Measurements from ENCODE around the gene SAE1. TPM values are rescaled to one million over a fixed set of nuclear protein-coding genes. Genes with fewer than 3 reads are reported as not detected.
"Not testable (repeated sequence)": the region's sequence is repeated elsewhere in the genome, so short reads cannot be mapped to it uniquely, and the experiment has no call there.

Gene SAE1
- total RNA-seq, 3 donors from 2014 or later = 44.6 to 61.4 (median 55.7) TPM

DNA sequence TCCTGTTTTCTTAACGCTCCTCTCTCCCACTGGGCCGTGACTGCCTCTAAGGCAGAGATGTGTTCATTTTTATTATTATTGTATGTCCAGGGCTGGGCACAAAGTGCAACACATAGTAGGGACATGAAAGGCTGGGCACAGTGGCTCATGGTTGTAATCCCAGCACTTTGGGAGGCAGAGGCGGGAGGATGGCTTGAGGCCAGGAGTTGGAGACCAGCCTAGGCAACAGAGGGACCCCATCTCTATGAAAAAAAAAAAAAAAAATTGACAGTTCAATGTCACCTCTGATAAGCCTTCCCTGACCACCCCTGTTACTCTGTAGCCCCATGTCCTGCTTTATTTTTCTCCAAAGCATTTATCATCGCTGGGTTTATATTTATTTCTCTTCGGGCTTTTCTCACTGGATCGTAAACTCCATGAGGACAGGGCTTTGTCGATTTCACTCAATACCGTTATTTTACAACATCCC is 481 bp upstream of the SAE1 start:
- H3K4me1 ChIP-seq = peaks cover 0 to 3% of the 10 kb centered on the region in 2 donors
- H3K9me3 ChIP-seq = no peaks in the 10 kb centered on the region
- no peak for DNase-seq (ENCODE audit: low spot score in 2 of 2)
- intact Hi-C loops (cut with DNase I; ENCODE audit: low total_unique reads) = no loop called here
- TF ChIP-seq POLR2AphosphoS5 (IDR thresholded peaks at IDR 0.05) (no peak), POLR2A (IDR thresholded peaks at IDR 0.05) (no peak)
- TF ChIP-seq, protein P1, sequence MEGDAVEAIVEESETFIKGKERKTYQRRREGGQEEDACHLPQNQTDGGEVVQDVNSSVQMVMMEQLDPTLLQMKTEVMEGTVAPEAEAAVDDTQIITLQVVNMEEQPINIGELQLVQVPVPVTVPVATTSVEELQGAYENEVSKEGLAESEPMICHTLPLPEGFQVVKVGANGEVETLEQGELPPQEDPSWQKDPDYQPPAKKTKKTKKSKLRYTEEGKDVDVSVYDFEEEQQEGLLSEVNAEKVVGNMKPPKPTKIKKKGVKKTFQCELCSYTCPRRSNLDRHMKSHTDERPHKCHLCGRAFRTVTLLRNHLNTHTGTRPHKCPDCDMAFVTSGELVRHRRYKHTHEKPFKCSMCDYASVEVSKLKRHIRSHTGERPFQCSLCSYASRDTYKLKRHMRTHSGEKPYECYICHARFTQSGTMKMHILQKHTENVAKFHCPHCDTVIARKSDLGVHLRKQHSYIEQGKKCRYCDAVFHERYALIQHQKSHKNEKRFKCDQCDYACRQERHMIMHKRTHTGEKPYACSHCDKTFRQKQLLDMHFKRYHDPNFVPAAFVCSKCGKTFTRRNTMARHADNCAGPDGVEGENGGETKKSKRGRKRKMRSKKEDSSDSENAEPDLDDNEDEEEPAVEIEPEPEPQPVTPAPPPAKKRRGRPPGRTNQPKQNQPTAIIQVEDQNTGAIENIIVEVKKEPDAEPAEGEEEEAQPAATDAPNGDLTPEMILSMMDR (IDR thresholded peaks at IDR 0.05) = no peak
- peak overlapping the region; percentile 87 to 90 for H3K27ac ChIP-seq
- no peaks in the 10 kb centered on the region for H3K36me3 ChIP-seq
- H3K4me3 ChIP-seq = peak overlapping the region in 2 of 3 donors; percentile 78 to 85
- H3K27me3 ChIP-seq = no peaks in the 10 kb centered on the region

DNA sequence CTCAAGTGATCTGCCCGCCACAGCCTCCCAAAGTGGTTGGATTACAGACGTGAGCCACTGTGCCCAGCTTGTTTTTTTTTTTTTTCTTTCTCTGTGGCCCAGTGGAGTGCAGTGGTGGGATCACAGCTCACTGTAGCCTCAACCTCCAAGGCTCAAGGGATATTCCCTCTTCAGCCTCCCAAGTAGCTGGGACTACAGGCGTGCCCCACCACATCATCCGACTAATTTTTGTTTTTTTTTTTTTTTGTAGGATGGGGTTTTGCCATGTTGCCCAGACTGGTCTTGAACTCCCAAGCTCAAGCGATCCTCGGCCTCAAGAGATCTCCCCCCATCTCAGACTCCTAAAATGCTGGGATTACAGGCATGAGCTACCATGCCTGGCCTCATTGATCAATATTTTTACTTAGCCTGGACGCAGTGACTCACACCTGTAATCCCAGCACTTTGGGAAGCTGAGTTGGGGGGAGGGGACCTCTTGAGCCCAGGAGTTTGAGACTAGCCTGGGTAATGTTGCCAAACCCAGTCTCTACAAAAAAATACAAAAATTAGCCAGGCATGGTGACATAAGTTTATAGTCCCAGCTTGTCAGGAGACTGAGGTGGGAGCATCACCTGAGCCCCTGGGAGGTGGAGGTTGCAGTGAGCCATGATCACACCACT is 1.7 kb downstream of the SAE1 start:
- Histone ChIP-seq H3K4me1 (peaks cover 0 to 3% of the 10 kb centered on the region in 2 donors), H3K27me3 (no peaks in the 10 kb centered on the region), H3K36me3 (no peaks in the 10 kb centered on the region), H3K27ac (no peak overlapping the region), H3K9me3 (no peaks in the 10 kb centered on the region), H3K4me3 (peak overlapping the region in 1 of 3 donors; percentile 78)
- no peak for DNase-seq (ENCODE audit: low spot score in 2 of 2)
- TF ChIP-seq, protein P1 (IDR thresholded peaks at IDR 0.05) = no peak
- TF ChIP-seq POLR2AphosphoS5 (IDR thresholded peaks at IDR 0.05) = no peak
- TF ChIP-seq POLR2A (IDR thresholded peaks at IDR 0.05) = no peak
- intact Hi-C loops (cut with DNase I; ENCODE audit: low total_unique reads) = no loop called here

DNA sequence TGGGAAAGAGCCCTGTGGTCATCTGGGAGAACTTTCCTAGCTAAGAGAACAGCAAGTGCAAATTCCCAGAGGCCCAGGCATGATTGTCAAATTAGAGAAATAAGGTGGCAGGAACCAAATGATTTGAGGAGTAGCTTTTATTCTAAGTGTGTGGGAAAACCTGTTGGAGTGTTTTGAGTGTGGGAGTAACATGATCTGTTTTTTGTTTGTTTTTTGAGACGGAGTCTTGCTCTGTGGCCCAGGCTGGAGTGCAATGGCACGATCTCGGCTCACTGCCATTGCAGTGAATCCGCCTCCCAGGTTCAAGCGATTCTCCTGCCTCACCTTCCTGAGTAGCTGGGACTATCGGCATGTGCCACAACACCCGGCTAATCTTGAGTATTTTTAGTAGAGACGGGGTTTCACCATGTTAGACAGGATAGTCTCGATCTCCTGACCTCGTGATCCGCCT is 2.4 kb downstream of the SAE1 start:
- Histone ChIP-seq H3K27ac (no peak overlapping the region), H3K4me3 (no peak overlapping the region), H3K9me3 (no peaks in the 10 kb centered on the region), H3K4me1 (peaks cover 0 to 3% of the 10 kb centered on the region in 2 donors), H3K36me3 (no peaks in the 10 kb centered on the region), H3K27me3 (no peaks in the 10 kb centered on the region)
- DNase-seq (ENCODE audit: low spot score in 2 of 2) = no peak
- TF ChIP-seq, protein P1 (IDR thresholded peaks at IDR 0.05) = no peak
- TF ChIP-seq POLR2AphosphoS5 (IDR thresholded peaks at IDR 0.05) (no peak), POLR2A (IDR thresholded peaks at IDR 0.05) (no peak)
- intact Hi-C loops (cut with DNase I; ENCODE audit: low total_unique reads) = no loop called here

DNA sequence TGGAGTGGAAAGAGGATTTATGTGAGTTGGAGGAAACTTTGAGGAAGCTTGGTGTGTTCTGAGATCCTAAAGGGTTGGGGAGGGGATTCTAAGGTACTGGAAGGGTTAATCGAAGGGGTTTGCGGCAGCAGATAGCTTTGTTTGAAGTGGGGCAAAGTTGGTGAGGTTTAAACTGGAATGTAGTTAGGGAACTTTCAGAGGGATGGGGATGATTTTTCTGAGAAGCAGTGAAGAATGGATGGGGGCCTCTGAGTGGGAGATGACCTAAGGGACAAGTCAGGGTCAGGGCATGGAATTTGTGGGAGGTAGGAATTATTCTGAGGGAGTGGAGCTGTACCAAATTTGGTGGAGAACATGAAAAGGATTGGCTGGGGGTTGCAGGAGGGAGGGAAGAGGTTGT is 3.9 kb downstream of the SAE1 start:
- Histone ChIP-seq H3K9me3 (no peaks in the 10 kb centered on the region), H3K4me1 (peaks cover 0 to 3% of the 10 kb centered on the region in 2 donors), H3K27me3 (no peaks in the 10 kb centered on the region), H3K27ac (no peak overlapping the region), H3K36me3 (no peaks in the 10 kb centered on the region), H3K4me3 (no peak overlapping the region)
- intact Hi-C loops (cut with DNase I; ENCODE audit: low total_unique reads) = no loop called here
- DNase-seq (ENCODE audit: low spot score in 2 of 2) = no peak
- TF ChIP-seq, protein P1 (IDR thresholded peaks at IDR 0.05) = no peak
- TF ChIP-seq POLR2A (IDR thresholded peaks at IDR 0.05) (no peak), POLR2AphosphoS5 (IDR thresholded peaks at IDR 0.05) (no peak)

DNA sequence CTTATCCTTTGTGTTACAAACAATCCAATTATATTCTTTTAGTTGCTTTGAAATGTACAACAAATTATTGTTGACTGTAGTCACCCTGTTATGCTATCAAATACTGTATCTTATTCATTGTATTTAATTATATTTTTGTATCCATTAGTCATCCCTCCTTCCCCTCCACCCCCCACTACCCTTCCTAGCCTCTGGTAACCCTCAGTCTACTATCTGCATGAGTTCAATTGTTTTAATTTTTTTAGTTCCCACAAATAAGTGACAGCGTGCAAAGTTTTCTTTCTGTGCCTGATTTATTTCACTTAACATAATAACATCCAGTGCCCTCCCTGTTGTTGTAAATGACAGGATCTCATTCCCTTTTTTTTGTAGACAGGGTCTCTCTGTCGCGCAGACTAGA is 4.5 kb downstream of the SAE1 start:
- Histone ChIP-seq H3K9me3 (no peaks in the 10 kb centered on the region), H3K36me3 (no peaks in the 10 kb centered on the region), H3K27me3 (no peaks in the 10 kb centered on the region), H3K4me3 (no peak overlapping the region), H3K4me1 (peaks cover 0 to 3% of the 10 kb centered on the region in 2 donors), H3K27ac (no peak overlapping the region)
- TF ChIP-seq POLR2A (IDR thresholded peaks at IDR 0.05) (no peak), POLR2AphosphoS5 (IDR thresholded peaks at IDR 0.05) (no peak)
- TF ChIP-seq, protein P1 (IDR thresholded peaks at IDR 0.05) = no peak
- intact Hi-C loops (cut with DNase I; ENCODE audit: low total_unique reads) = no loop called here
- DNase-seq (ENCODE audit: low spot score in 2 of 2) = no peak

DNA sequence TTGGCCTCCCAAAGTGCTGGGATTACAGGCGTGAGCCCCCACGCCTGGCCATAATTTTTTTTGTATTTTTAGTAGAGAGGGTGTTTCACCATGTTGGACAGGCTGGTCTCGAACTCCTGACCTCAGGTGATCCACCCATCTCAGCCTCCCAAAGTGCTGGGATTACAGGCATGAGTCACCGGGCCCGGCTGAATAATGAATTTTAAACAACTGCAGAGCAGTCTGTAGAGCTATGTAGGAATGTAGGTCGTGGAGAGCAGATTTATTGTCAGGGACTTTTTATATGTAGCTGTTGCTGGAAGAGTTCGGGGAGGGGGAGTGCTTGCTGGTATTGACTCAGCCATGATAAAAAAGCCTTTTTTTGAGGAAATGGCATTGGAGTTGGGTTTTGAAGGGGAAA is 10.6 kb downstream of the SAE1 start:
- intact Hi-C loops (cut with DNase I; ENCODE audit: low total_unique reads); H3K4me3 ChIP-seq; H3K4me1 ChIP-seq; H3K36me3 ChIP-seq; DNase-seq (ENCODE audit: low spot score in 2 of 2); H3K9me3 ChIP-seq; H3K27ac ChIP-seq; H3K27me3 ChIP-seq: not testable (repeated sequence)

All from breast epithelium (tissue), 4 donors.